ENCODE measurements around the gene ETV6.

ETV6 gene

DNA sequence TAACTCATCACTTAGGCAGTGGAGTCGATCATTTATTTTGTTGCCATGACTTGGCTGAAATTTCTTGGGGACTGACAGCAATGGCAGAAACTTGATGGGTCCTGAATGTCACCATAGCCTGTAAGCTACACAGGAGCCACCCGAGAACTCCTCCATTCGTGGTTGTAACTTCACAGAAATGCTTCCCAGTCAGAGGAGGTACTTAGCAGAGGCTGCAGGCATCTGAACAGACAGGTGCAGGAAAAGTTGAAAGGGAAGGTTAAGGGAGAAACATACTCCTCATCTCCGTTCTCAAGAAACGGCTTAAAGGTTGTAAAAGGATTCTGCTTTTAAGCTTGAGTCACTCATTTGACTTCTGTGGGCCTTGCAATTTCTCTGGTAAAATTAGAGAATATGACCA is 47.7 kb downstream of the ETV6 start:
- no peak for DNase-seq

DNA sequence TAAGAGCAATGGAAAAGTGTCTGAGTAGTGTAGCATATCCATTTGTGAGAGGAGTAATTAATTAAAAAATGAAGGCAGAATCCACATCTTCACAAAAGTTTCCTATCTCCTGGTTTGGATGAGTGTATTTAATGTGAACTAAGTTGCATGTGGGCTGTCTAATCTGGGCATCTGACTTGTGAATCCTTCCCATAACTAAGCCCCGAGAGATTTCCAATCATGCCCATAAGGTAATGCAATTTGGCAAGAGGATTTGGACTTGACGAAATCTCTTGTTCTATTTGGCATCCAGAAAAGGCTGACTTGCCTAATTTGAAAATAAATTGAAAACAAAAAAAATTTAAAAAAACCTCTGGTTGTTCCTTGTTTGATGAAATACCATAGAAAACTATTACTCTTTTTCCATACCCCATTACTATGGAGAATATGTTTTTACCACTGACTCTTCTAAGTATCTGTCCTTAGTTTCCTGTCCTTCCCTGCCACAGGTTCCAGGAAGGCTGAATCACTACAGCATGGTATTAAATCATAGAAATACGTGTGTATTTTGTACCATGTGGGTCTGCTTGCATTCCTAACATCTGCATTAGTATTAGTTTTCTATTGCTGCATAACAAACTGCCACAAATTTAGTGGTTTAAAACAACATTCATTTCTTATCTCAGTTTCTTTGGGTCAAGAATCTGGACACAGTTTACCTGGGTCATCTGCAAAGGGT is 48.4 kb downstream of the ETV6 start:
- no peak for DNase-seq

DNA sequence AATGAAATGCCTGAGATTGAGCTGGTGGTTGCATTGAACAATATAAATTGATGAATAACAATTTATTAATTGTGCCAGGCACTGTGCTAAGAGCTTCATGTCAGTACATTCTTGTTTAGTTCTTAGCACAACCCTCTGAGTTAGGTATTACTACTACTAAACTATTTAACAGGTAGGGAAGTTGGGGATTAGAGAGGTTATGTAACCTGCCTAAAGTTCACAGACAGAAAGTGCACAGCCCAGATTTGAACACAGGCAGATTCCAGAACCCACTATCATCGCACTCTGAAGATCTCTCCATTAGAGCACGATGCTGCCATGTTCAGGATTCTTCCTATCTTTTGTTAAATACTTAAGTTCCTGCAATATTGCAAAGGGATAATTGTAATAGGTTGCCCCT is 49.3 kb downstream of the ETV6 start:
- DNase-seq: no peak

DNA sequence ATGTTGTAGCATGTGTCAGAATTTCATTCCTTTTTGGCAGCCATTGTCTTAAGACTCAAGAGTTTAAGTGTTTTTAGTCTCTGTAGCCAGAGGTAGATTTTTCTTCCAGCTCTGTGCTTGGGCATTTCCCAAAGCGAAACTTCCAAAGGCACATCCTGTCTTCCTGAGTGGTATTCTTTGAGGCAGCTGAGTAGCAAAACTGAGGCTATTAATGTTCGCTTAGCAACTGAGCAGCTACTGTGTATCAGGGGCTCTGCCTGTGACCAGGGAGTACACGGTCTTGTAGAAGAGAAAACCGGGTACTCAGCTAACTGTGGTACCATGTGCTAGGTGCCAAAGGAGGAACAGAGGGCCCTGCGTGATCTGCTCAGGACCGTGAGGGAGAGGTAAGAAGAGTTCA is 52.0 kb downstream of the ETV6 start:
- no peak for DNase-seq

DNA sequence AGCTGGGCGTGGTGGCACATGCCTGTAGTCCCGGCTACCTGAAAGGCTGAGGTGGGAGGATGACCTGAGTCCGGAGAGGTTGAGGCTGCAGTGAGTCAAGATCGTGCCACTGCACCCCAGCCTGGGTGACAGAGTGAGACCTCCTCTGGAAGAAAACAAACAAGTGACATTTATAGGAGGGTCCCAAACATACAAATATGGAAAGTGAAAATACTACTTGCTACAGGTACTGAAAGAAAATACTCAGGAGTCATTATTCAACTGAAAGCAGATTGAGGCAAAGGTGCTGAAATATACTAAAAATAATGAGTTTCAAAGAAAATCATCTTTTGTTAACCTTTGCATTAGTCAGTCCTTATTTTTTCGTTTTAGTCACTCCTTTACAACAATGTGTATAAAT is 53.5 kb downstream of the ETV6 start:
- no peak for DNase-seq

DNA sequence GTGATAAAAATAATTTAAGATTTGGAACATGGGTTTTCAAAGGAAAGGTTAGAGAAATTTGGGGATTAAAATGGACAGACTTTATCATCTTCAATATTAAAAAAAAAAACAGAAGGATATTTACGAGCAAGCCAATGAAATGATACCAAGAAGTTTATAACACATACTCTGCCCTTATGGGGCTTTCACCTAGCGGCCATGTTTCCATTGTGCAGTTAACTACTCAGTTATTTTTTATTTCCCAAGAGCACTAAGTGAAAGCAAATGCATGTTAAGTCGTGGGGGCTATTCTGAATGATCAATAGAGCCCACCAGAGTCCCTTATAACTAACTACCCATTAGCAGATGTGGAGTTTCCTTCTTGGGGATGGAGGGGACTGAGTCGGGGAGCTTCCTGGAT is 53.9 kb downstream of the ETV6 start:
- DNase-seq: no peak

DNA sequence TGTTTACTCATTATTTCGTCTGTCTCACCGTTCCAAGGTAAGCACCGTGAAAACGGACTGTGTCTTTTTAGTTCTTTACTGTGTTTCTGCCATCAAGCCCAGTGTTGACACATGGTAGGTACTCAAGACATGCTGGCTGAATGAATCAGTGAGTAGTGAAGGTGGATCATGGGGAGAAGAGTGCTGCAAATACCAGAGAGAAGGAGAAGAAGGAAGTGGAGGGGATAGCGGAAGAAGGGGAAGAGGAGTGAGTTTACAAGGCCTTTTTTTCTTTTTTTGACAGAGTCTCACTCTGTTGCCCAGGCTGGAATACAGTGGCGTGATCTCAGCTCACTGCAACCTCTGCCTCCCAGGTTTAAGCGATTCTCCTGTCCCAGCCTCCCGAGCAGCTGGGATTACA is 54.6 kb downstream of the ETV6 start:
- no peak for DNase-seq

DNA sequence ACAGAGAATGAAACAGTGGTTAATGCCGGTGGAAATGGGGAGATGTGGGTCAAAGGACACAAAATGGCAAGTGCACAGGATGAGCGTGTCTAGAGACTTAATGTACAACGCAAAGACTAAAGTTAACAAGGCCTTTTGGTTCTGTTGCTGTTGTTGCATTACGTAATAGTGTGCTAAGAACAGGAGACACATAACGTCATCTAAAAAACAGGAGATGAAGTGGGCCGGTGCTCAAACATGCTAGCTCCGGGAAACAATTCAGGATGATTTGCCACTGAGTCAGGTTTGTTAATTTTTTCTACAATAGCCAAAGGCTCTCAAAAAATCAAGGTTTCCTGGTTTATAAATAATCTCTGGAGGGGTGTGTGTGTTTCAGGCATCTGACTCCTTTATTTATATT is 55.5 kb downstream of the ETV6 start:
- DNase-seq: no peak

DNA sequence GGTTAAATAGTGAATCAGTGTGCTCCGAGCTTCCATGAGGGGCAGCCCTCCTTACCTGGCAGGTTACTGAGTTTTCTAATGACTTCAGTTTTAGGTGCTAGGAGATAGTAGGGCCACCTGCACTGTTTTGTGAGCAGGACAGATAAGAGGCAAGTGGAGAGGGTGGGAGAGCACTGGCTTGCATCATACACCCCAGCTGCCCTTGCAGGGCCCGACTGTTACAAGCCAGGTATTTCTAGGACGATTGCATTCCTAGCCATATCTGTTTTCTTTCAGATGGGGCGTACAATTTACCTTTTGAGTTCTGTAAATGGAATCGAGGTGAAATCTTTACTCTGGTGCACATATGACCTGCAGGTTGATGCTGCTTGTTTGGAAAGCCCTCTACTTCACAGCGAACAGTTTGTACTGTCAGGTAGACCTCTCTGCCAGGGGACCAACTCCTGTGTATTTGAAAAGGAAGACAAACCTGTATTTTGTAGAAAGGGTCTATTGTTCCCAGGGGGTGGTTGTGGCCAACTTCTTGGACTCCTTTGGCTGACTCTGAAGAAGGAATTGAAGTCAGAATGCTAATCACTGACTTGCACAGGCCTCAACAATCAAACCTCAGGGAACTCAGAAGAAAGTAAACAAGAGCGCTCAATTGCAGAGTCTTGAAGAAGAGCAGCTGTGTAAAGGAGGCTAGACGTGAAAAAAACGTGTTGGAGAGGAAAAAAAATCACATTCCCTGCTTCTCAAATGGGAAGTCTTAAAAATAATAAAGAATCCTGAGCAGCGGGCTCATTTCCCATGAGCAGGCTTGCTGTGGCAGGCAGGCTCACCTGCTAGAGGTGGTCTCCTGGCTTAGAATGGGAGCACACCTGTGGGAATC is 57.3 kb downstream of the ETV6 start:
- DNase-seq: no peak

DNA sequence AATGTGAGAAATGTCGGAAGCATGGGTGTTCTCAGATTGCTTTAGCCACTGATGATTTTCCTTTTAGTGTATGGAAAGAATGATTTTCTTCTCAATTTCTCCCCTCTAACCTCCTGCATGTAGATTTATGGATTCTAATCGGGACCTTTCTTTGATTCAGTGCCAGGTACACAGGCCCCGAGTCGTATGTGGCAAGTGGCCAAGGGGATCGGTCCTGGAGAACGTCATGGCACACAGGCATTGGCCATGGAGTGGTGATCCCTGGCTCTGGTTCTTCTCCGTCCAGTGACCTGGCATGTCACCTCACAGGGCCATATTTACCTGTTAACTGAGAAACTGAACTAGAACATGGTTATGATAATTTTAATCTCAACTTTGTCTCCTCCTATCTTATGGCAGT is 58.1 kb downstream of the ETV6 start:
- DNase-seq: no peak

DNA sequence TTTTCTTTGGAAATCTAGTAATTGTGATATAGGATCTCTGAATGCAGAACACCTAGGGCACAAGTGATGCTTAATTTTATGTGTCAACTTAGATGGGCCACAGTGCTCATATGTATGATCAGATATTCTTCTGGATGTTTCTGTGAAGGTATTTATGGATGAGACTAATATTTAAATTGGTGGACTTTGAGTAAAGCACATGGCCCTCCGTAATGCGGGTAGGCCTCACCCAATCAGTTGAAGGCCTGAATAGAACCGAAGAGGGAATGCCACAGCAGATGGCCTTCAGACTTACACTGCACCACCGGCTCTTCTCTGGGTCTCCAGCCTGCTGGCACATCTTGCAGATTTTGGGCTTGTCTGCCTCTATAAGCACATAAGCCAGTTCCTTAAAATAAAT is 60.0 kb downstream of the ETV6 start:
- DNase-seq: no peak

DNA sequence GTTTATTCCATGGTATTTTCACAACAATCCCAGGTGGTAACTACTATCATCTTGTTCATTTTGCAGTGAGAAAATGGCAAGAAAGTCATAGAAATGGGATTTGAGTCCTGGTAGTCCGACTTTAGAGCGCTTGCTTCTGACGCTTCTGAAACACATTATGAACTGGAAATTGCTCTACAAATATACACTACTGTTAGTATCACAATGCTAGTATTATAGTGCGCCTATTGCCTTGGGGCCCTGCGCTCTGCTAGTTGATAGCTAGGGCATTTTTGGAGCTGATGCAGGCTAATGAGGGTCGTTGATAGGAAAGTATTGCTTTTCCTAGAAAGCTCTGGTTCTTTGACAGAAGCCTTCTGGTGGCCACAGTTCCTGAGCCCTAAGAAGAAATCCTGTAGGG is 61.0 kb downstream of the ETV6 start:
- no peak for DNase-seq

DNA sequence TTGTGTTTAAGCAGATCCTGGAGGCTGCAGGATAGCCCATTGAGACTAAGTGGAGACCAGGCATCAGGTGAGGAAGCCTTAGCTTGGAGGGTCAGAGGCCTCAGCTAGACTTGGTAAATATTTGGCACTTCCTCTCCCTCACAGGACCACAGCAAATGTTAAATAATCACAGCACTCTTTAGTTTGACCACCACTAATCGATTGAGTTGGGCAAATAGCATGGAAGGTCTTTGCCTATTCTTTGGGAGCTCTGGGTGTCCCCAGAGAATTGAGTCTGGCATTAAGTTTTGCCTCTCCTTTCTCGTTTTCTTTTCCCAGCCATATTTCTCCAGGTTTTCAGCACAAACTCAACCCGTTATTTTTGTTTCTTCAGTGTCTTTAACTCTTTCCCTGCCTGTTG is 61.4 kb downstream of the ETV6 start:
- DNase-seq: no peak

DNA sequence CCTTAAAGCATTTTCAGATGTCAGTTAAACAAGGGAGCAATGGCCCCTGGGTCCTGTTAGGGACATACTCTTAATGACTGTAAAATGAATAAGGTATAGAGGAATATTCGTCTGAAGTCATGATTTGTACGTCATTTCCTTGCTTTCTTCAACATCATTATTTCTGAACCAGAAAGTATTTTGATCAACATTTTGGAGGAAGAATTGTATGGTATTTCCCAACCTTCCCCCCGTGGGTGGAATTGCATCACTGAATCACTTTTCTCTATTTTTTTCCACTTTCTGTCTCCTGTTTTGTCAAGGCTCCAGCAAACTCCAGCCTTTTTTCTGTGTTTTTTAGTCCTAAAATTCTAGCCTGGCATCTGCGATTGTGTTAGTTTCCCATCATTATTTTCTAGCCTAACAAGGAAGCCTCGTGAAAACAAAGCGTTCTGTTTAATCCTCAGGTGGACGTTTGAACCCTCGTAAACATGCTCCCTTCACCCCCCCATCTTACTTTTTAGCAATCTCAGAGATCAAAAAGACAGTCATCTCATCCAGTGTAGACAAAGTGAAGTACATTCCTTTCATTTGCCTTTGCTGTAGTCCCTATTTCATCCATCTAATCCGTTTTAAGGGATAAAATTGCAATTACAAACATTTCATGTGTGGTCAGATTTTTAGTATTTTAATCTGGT is 62.3 kb downstream of the ETV6 start:
- no peak for DNase-seq

DNA sequence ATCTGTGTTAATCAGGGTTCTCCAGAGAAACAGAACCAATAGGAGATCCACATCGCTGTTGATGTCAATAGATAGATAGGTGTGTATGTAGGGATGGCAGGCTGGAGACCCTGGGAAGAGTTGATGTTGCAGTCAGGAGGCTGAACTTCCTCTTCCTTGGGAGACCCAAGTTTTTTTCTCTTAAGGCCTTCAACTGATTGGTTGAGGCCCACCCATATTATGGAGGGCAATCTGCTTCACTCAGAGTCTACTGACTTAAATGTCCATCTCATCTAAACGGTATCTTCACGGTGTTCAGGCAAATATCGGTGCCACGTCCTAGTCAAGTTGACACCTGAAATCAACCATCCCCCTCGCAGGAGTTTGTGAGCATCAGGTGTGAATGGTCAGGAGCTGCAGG is 63.0 kb downstream of the ETV6 start:
- DNase-seq: no peak

DNA sequence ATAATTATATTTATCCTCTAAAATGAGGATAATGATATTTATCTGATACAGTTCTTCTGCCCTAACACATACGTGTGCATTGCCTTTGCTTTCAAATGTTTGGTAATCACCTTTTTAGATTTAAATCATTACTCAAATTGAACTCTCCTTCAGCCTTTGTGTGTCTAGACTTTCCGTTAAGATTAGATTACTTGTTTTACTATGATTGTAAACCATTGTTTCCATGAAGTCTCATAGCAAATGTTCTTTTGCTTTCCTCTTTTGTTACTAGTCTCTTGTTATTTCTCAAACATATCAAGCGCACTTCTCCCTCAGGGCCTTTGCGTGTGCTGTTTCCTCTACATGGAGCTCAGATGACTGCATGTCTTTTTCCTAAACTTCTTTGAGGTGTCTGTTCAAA is 63.7 kb downstream of the ETV6 start:
- DNase-seq: no peak

DNA sequence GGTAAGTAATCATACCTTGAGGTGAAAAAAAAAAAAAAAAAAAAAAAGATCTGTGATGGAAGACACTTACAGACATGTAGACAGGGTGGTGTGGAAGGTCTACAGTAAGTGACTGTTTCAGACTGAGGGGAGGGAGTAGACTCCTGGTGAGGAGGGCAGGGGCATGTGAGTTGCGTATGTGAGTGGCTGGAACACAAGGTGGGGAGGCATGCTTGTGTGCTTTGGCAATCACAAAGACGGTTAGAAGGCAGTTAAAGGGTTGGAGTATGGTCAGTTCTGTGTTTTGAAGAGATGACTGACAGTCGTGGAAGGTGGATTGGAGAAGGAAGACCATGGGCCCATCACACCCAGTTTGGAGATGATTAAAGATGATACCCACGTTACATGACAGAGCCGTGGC is 65.2 kb downstream of the ETV6 start:
- DNase-seq: no peak

DNA sequence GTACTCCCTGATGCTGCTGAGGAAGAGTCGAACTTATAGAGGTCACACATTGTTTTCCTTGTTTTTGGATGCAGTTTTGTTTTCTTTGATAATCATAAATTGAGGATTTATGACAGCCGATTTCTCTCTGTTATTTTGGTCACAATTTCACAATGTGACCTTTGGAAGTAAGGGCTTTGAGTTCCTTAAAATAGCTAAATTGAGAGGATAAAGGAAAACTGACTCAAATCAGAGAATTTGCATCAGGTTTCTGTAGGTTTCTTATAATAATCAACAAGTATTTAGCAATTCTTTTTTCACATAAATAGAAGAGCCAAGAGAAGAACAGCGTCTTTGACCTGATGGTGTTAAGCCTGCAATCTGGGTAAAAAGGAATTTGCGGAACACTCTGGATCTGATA is 66.1 kb downstream of the ETV6 start:
- no peak for DNase-seq

DNA sequence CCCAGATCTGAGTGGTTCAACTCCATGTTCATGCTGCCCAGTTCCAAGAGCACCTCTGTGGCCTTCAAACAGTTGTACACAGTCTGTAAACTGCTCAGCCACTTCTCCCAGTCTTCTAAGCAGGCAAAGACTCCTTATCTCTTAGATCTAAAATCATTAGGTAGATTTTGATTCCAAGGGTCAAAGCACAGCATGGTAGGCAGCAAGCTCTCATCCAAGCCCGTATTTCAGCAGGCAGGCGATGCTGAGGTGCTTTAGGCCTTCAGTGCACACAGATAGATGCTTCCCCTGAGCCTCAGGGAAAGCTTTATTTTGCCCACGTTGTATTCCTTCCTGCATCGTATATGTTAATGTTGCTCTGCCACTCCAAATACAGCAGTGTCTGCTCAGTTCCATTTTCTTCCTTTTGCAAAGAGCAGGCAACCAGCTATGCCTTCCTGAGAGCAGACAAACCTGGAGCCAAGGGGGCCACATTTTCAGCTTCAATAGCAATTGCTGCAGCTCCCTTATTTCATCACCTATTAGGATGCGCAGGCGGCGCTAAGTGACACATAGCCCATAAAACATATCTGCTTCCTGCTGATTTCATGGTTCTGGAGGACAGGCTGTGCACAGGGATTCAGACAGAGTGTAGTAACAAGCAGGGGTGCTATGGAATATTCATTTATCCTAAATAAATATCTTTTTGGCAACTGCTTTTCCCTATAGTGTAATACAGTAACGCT is 67.5 kb downstream of the ETV6 start:
- DNase-seq: no peak

DNA sequence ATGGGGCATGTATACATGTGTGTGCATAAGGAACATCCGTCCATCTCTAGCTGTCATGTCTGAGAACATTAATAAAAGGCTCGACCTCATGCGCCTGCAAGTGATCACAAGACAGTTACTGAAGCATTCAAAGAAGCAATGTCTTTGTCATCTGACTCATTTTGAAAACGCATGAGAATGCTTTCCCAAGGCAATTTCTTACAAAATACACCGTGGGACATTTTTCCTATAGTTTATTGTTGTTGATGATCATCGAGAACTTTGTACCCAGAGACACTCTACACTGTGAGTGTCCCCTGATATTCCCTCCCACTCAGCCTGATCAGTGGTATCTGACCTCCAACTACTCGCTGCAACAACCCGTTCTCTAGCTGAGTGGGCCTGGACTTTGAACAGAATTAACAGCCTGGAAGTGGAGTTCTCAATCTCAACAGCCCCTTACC is 68.1 kb downstream of the ETV6 start:
- no peak for DNase-seq

DNA sequence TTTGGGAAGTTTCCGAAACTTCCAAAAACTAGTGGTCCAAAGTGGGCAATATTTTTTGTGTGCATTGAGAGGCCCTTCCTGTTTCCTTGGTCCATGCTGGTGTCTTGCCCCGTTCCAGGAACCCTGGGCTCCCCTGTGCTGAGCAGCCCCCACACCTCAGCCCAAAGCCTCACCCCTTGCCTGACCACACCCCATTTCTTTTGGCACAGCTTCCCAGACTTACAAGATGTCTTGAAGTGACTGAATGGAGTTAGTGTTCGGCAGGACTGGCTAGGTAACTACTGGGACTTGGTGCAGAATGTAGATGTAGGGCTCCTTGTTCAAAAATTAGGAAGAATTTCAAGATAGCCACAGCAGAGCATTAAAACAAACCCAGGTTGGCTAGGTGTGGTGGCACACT is 68.6 kb downstream of the ETV6 start:
- no peak for DNase-seq

DNA sequence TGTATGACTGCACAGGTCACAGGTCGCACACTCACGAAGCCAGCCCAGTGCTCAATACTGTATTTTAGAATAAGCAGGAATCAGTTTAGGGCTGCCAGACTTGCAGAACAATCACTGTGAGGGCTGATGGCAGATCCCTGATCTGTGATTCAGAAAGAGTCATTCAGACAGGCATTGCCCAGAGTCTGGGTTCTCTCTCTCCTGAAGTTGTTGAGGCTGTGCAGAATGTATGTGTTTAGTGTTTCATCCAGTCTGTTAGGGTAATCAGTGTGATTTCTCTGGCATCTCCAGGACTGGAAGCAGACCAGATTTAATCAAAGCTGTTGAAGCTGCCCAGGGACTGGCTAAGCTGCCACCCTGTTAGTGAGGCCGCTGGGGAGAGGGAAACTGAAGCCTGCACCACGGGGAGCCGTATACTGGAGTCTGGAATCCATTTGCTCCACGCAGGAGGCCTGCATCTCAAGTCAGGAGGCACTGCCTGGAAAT is 69.3 kb downstream of the ETV6 start:
- DNase-seq: no peak

DNA sequence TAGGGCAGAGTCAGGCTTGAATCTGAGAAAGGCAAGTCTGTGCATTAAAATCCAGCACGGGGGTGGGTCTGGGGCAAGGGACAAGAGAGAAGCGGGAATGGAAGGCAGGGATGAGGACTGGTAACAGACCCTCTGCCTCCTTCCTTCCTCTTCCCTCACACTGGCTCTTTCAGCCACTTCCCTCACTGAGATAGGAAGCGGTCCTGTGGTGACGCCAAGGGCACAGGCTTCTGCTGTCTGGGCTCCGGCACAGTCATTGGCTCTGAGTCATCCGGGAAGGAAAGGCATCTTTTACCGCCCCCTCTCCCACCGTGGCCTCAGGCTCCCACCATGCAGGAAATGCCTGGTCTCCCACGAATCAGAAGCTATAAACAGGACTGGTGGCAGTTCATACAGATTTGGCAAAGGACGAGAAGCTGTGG is 70.2 kb downstream of the ETV6 start:
- DNase-seq: no peak
